Occipital lobe (tissue), 2 donors: ENCODE measurements around the gene MADD. TPM values are rescaled to one million over a fixed set of nuclear protein-coding genes. Genes with fewer than 3 reads are reported as not detected.

ENCODE experiments used
- DNase-seq: peaks from one replicate; lab custom pipeline; 2025; lab: John Stamatoyannopoulos, UW
- total RNA-seq: library from RNA; depleted of rRNA; stranded (reverse); fragments of >200 nt; gene quantifications from one replicate; pipeline ENCODE4 v1.2.3, GENCODE V29; 2014

The MADD gene
- total RNA-seq, 1 donor from 2014 or later = 58.0 TPM

GRCh38 chr11:47379317-47379716 is 109.4 kb downstream of the MADD start:
- DNase-seq = no peak

Other genes with a start within 250 kb of the MADD start
- gene ARFGAP2, start 93.3 kb upstream of the MADD start, total RNA-seq = 110 TPM
- gene PACSIN3, start 83.7 kb upstream of the MADD start, total RNA-seq = 3.9 TPM
- gene DDB2, start 55.2 kb upstream of the MADD start, total RNA-seq = 5.5 TPM
- gene ACP2, start 21.3 kb upstream of the MADD start, total RNA-seq = 28.1 TPM
- 8.1 TPM for gene NR1H3, start 12.1 kb upstream of the MADD start, total RNA-seq
- gene MYBPC3, start 82.6 kb downstream of the MADD start, total RNA-seq = not detected
- gene SPI1, start 108.4 kb downstream of the MADD start, total RNA-seq = 0.78 TPM
- gene SLC39A13, start 138.5 kb downstream of the MADD start, total RNA-seq = 8.9 TPM
- 69.1 TPM for gene PSMC3, start 156.3 kb downstream of the MADD start, total RNA-seq
- gene RAPSN, start 179.0 kb downstream of the MADD start, total RNA-seq = not detected